Renal cortical epithelial cell (primary cell): Measurements from ENCODE around the gene ARHGDIB. TPM values are rescaled to one million over a fixed set of nuclear protein-coding genes. Genes with fewer than 3 reads are reported as not detected.
A peak's percentile ranks its signal among the peaks of the same experiment; 100 is the strongest.

Experiments
- DNase-seq: peaks from one replicate; pipeline ENCODE4 v3.0.0-alpha.2; 2011; ENCODE audit warnings: low read depth
- total RNA-seq: library from RNA; depleted of rRNA; stranded (reverse); fragments of >200 nt; gene quantifications from 2 replicates; pipeline ENCODE4 v1.2.3, GENCODE V29; 2014

The ARHGDIB gene
- total RNA-seq, 1 donor from 2014 or later = 3.0 TPM

GRCh38 chr12:14930299-14930698, 31.1 kb downstream of the ARHGDIB start:
- no peak for DNase-seq

- DNase-seq = no peak
These were observed 32.5 kb downstream of the ARHGDIB start for GRCh38 chr12:14928931-14929330.

DNA sequence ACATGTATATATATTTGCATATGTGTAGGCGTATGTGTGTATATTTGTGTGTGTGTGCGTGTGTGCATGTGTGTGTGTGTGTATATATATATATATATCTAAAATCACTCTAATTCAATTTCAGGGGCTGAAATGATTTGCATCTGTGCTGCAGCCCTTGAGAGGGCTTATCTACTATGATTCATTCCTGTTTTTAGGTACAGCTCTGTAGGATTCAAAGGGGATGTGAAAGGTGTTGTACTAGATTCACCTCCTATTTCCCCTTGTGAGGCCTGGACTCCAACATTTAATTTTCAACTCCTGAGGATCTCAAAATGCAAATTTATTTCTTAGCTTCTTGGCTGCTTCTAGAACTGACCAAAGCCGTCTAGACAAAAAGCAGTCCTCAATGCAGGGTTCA, 34.1 kb downstream of the ARHGDIB start:
- no peak for DNase-seq

DNA sequence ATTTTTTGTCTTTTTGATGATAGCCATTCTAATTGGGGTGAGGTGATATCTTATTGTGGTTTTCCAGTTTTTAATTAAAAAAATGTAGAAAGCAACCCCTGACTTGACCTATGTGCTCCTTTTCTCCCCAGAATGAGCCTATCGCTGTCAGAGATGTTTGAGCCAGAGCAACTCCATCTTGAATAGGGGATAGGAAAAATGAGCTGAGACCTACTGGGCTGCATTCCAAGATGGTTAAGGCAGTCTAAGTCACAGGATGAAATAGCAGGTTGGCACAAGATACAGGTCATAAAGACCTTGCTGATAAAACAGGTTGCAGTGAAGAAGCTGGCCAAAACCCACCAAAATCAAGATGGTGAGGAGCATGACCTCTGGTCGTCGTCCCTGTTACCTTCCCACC, 36.9 kb downstream of the ARHGDIB start:
- DNase-seq = no peak

- no peak for DNase-seq
These were observed 37.5 kb downstream of the ARHGDIB start for GRCh38 chr12:14923944-14924343.

DNA sequence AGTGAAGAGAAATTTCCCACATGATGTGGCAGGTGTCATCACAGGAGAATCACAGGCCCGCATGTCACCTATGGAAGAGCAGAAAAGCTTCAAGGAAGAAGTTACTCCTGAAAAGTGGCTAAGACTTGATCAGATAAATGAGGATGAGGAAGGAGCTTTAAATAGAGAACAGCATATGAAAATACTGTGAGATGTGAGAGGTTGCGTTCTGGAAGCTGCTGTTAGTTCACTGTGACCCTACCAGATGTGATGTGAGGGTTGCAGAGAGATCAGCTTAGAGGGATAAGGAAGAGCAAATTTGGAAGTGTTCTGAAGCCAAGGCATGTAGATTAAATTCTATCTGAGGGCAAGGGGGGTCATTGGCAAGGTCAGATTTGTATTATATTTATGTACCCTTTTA, 40.2 kb downstream of the ARHGDIB start:
- no peak for DNase-seq

GRCh38 chr12:14920475-14921126, 40.8 kb downstream of the ARHGDIB start:
- no peak for DNase-seq

- no peak for DNase-seq
These were observed 41.9 kb downstream of the ARHGDIB start for GRCh38 chr12:14919455-14919854.

DNA sequence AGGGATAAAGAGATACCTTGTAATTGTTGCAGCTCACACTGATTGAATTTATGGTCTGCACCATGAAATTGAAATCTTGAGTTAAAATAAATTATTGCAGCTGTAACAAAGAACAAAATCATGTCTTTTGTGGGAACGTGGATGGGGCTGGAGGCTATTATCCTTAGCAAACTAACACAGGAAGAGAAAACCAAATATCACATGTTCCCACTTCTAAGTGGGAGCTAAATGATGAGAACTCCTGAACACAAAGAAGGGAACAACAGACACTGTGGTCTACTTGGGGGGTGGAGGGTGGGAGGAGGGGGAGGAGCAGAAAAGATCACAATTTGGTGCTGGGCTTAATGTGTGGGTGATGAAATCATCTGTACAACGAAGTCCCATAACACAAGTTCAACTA, 45.7 kb downstream of the ARHGDIB start:
- no peak for DNase-seq

- peak; percentile 28 for DNase-seq
These were observed 48.0 kb downstream of the ARHGDIB start for GRCh38 chr12:14913381-14913781.

- DNase-seq = no peak
These were observed 50.3 kb downstream of the ARHGDIB start for GRCh38 chr12:14911131-14911530.

GRCh38 chr12:14910090-14910915, 51.1 kb downstream of the ARHGDIB start:
- peak; percentile 78 for DNase-seq

GRCh38 chr12:14907953-14908352, 53.4 kb downstream of the ARHGDIB start:
- peak; percentile 40 for DNase-seq

DNA sequence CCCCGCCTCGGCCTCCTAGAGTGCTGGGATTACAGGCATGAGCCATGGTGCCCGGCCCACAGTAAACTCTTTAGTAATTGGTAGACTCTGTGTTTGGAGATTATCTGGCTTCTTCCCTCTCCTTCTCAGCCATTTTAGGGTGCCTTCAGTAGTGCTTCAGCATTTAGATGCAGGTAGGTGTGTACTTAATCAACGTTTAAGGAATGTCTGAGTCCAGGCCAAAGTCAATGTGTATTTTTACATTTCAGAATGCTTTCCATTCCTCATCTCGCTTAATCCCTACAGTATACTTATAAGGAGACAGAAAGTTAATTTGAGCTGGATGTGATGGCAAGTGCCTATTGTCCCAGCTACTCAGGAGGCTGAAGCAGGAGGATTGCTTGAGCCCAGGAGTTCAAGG, 55.3 kb downstream of the ARHGDIB start:
- no peak for DNase-seq

DNA sequence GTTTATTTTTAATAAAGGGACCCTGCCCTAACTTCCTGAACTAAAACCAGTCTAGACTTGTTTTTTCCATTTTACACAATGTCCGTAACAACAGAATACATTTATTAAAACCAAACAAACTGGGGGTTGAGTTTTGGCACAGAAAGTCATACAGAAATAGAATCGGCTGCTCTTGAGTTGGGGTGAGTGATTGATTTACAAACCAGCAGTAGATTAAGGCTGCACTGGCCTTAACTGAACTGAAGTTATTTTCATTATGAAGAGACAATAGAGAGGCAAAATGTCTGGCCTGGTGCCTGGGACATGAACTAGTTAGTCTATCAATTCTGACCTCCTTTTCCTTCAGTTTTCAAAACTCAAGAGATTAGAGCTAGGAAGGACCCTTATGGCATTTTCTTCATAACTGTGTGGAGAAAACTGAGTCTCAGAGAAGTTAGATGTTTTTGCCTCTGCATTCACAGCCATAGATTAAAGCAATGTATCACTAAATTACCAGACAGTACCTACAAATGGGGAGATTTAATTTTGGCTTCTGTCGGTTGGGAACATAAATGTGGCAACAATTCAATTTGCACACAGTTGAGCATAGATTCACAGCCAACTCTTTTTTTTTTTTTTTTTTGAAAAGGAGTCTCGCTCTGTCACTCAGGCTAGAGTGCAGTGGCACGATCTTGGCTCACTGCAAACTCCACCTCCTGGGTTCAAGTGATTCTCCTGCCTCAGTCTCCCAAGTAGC, 56.0 kb downstream of the ARHGDIB start:
- DNase-seq = no peak

DNA sequence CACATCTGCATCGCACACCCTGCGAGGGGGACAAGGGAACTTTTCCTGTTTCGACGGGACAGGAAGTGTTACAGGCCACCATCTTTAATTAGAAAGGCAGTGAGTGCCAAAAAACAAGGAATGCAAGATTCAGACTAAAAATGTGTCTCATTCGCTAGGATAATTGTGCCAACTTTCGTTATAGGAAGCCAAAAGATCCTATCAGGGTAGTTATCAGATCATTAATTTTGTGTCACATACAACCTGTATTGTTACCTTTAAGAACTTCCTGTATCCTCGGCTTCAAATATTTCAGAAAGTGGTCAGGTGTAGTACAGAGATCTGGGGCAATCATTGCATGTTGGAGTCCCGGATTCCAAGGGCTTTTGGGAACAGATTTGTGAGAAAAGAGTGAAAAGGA, 56.5 kb downstream of the ARHGDIB start:
- peak; percentile 21 for DNase-seq

GRCh38 chr12:14903386-14904098, 57.9 kb downstream of the ARHGDIB start:
- DNase-seq = no peak

GRCh38 chr12:14902465-14902864, 58.9 kb downstream of the ARHGDIB start:
- DNase-seq = no peak

- DNase-seq = no peak
These were observed 60.2 kb downstream of the ARHGDIB start for GRCh38 chr12:14901228-14901562.

DNA sequence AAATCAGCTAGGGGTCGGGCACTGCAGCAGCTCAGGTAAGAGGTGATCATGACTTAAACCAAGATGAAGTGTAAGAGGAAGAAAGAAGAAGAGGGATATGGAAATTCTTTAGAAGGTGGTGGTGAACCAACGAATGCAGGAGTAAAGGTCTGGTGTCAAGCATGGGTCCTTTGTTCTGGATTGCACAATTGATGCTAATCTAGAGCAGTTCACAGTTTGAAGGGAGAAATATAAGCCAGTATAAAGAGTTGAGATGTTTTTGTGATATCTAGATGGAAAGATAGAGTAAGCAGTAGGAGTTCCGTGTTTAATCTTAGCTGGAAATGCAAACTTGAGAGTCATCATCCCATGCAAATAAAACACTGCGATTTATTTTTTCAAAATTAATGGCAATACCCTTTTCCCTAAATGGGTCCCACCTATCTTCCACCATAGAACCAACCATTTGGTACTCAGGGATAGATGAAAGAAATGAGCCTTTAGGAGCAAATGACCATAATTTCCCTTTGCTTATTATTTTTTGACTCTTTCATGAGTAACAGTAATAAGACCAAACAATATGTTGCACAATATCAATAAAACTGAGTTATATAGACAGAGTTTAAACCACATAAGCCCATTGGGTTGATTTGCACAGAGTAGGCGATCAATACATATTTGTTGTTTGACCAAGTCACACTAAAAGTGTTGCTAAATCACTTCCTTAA, 60.7 kb downstream of the ARHGDIB start:
- DNase-seq = no peak

DNA sequence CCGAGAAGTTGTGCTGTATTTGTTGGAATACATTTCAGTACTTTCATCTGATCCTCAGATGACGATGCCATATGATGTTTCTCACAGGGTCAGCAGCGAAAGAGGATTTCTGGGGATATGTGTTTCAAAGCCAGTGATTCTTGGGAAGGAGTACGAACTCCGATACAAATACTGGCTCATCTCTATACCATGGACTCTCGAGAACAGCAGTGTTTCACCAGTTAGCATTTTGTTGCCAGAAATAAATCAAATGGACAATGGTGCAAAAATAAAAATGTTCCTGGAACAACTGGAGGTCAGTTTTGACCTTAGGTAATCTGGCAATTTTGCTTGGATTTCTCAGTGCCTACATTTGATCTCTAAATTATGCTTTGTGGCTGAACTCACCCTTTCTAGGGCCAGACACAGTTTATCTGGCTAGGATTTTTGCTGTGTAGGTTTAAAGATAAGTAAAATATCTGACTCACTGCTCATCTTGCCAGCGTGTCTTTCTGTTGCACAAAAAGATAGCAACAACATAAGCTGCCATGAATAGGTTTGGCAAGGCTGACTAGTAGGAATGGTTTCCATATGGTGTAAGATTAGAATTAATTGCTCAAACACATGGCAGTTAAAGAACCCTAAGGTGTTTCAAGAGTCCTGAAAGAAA, 64.8 kb downstream of the ARHGDIB start:
- no peak for DNase-seq
